Neuron (in vitro differentiated cells): ENCODE data around the gene P4HB.
"Not testable (repeated sequence)": the region's sequence is repeated elsewhere in the genome, so short reads cannot be mapped to it uniquely, and the experiment has no call there.

ENCODE experiments used
- H2AFZ ChIP-seq: one replicate; pipeline ENCODE4 v1.6.1; 2013; ENCODE audit warnings: low read depth, mild to moderate bottlenecking, inconsistent platforms, low read length, moderate library complexity
- H3K27me3 ChIP-seq: one replicate; pipeline ENCODE4 v1.6.1; 2013; ENCODE audit warnings: low read length; ENCODE audit not compliant: insufficient read depth
- H3K36me3 ChIP-seq: one replicate; pipeline ENCODE4 v1.6.1; 2013; ENCODE audit warnings: low read length; ENCODE audit not compliant: insufficient read depth
- H3K4me1 ChIP-seq: one replicate; pipeline ENCODE4 v1.6.1; 2013; ENCODE audit warnings: low read length; ENCODE audit not compliant: insufficient read depth
- H3K4me3 ChIP-seq: 2 replicates; pipeline ENCODE4 v1.5.1; 2013; ENCODE audit warnings: mild to moderate bottlenecking, low read length, moderate library complexity
- H3K9me3 ChIP-seq: one replicate; pipeline ENCODE4 v1.6.1; 2013; ENCODE audit warnings: low read length

Gene P4HB

DNA sequence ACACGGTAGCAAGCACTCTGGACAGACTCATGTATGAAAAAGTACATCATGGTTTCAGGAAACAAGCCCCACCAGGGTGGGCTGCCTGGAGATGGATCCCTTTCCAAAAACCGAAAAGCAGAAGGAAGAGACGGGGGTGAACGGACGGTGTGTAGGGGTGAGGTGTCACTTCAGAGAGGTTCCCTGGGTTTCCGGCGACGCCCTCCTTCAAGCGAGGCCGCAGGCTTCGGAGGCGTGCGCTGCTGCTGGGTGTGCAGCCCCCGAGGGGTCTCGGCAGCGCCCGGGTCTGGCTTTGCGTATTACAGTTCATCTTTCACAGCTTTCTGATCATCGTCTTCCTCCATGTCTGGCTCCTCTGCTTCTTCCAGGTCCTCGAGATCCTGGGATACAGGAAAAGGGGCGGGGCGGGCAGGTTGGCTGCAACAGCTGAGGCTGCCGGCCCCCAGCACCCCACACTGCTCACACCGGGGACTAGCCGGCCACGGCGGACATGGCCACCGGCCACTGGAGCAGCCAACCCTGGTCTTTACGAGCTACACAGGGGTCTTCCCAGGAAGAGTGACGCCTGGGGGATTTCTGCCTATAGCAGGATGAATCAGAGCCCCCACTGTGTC lies 16.5 kb downstream of the P4HB start:
- peaks cover 54% of the 10 kb centered on the region for H3K36me3 ChIP-seq

DNA sequence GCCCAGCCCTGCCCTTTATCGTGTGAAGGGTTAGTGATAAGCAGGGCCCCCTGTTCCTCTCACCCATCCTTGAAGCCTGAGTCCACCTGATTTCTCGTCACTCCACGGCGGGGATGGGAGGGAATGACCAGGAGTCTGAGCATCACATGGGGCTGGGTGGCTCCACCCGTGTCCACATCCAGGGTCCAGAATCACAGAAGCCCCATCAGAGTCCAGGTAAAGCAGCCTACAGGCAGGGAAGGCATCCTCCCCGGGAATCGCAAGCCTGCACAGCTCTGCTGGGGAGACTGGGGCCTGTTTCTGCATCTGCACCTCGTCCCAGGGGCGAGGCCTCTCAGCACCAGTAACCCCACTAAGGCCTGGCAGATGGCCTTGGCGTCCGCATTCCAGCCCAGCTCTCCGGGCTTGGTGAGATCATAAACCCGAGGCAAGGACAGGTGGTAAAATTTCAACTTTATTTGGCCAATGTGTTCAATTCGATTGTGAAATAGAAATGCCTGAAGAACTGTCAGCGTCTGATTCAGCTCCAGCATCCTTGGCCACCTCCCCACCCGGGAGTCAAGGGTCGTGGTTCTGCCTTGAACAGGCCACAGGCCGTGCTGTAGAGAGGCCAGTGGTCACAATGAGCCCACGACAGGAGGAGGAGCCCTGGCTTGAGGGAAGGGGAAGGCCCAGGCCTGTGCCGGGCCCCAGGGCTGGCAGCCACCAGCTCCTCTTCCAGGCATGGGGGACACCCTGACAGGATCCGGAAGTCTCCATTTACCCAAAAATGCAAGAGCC lies 17.4 kb downstream of the P4HB start:
- Histone ChIP-seq H3K4me1 (no peaks in the 10 kb centered on the region), H3K9me3 (no peaks in the 10 kb centered on the region), H3K27me3 (no peaks in the 10 kb centered on the region), H2AFZ (no peak overlapping the region), H3K36me3 (peaks cover 50% of the 10 kb centered on the region), H3K4me3 (no peak overlapping the region)

More for the DNA sequence above, 16.5 kb downstream of the P4HB start:
- no peaks in the 10 kb centered on the region for H3K4me1 ChIP-seq
- H2AFZ ChIP-seq: no peak overlapping the region
- H3K4me3 ChIP-seq: no peak overlapping the region
- no peaks in the 10 kb centered on the region for H3K27me3 ChIP-seq
- no peaks in the 10 kb centered on the region for H3K9me3 ChIP-seq

DNA sequence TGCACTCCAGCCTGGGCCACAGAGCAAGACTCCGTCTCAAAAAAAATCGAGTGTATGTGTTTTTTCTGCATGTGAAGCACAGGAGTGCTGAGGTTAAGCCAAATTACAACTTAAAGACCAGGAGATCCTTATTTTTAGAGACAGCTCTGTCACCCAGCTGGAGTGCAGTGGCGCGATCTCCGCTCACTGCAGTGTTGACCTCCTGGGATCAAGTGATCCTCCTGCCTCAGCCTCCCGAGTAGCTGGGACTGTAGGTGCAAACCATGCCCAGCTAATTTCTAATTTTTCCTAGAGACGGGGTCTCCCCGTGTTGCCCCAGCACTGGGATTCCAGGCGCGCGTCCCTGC lies 18.0 kb downstream of the P4HB start:
- Histone ChIP-seq H3K4me1 (no peaks in the 10 kb centered on the region), H3K27me3 (no peaks in the 10 kb centered on the region), H2AFZ (no peak overlapping the region), H3K36me3 (peaks cover 47% of the 10 kb centered on the region), H3K9me3 (no peaks in the 10 kb centered on the region), H3K4me3 (no peak overlapping the region)

DNA sequence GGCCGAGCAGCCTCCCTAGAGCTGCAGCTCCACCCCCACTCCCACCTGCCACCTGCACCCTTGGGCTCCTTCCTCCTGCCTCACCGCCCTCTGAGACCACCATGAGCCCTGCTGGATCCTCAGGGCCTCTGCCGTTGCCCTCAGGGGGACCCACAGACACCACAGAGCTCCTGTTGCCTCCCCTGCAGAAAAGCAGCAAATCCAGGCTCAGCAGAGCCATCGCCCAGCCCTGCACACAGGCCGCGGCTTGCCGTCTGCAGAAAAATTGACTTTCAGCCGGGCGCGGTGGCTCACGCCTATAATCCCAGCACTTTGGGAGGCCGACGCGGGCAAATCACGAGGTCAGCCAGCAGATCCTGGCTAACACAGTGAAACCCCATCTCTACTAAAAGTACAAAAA lies 18.5 kb downstream of the P4HB start:
- H2AFZ ChIP-seq: no peak overlapping the region
- no peaks in the 10 kb centered on the region for H3K27me3 ChIP-seq
- H3K9me3 ChIP-seq: no peaks in the 10 kb centered on the region

DNA sequence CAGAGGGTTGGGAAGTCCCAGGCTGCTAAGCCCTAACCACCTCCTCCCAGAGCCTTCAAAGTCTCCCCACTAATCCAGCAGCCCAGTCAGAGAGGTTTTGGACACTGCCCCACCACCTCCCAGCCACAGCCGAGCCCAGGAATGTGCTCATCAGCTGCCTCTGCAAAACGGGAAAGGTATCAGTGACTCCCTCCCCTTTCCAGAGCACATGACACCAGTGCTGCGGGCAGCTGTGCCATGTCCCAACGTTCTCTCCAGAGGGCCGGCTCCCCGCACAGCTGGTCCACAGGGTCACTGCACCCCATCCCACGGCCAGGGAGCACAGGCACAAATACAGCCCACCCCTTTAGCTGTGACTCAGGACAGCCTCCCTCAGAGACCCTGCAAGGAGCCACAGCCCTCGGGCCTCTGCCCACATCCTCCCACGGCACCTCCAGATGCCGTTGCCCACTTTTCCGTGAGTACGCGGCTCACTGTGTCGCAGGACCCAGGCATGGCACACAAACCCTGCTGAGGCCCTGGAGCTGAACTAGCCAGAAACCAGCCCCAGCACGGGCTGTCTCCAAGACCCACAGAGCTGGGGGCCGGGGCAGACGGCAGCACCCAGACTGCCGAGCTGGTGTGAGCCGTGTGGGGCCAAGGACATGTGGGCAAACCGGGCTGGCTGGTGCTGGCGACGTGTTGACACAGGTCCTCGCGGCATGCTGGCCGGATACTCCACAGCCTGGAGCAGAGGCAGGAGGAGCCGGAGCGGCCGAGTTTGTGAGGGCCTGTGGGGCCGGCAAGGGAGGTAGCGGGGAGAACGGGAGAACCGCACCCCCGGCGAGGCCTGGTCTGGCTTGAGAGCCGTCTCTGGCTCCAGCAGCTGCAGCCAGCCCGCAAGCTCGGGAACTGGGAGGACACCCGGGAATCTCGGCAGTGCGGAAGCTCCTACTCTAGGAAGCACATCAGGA lies 19.2 kb downstream of the P4HB start:
- no peak overlapping the region for H3K4me3 ChIP-seq
- no peaks in the 10 kb centered on the region for H3K27me3 ChIP-seq
- no peak overlapping the region for H2AFZ ChIP-seq
- H3K4me1 ChIP-seq: no peaks in the 10 kb centered on the region
- no peaks in the 10 kb centered on the region for H3K9me3 ChIP-seq
- peaks cover 35% of the 10 kb centered on the region for H3K36me3 ChIP-seq

More for the DNA sequence above, 18.5 kb downstream of the P4HB start:
- H3K4me3 ChIP-seq: no peak overlapping the region
- no peaks in the 10 kb centered on the region for H3K4me1 ChIP-seq
- peaks cover 42% of the 10 kb centered on the region for H3K36me3 ChIP-seq

DNA sequence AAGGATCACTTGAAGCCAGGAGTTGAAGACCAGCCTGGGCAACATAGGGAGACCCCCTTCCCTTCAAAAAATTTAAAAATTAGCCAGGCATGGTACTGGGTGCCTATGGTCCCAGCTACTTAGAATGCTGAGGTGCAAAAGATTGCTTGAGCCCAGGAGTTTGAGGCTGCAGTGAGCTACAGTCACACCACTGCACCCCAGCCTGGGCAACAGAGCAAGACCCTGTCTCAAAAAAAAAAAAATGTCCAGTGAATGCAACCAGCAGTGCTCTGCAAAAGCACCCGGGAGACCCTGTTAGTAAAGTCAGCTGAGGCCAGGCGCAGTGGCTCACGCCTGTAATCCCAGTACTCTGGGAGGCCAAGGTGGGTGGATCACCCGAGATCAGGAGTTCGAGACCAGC lies 20.3 kb downstream of the P4HB start:
- H2AFZ ChIP-seq, H3K4me3 ChIP-seq, H3K27me3 ChIP-seq, H3K9me3 ChIP-seq, H3K4me1 ChIP-seq: not testable (repeated sequence)
- H3K36me3 ChIP-seq: peaks cover 24% of the 10 kb centered on the region

DNA sequence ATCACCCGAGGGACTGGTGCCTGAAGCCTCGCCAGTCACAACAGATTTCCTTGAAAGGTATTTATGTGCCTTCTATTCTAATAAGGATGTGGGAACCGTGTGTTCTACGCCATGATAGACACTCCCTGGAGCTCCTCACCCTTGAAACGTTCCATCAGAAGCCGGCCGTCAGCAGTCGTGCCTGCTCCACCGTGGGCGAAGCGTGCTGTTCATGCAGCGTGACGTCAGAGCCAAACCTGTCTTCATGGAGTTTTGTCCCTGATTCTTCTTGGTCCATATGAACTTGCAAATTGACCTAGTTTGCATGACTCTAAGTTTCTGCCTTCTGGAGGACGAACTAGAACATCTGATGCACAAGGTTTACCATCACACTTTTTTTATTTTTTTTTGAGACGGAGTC lies 21.0 kb downstream of the P4HB start:
- H3K36me3 ChIP-seq: peaks cover 17% of the 10 kb centered on the region
- no peaks in the 10 kb centered on the region for H3K9me3 ChIP-seq
- H2AFZ ChIP-seq: no peak overlapping the region
- H3K27me3 ChIP-seq: no peaks in the 10 kb centered on the region
- no peak overlapping the region for H3K4me3 ChIP-seq
- H3K4me1 ChIP-seq: peaks cover 3% of the 10 kb centered on the region

DNA sequence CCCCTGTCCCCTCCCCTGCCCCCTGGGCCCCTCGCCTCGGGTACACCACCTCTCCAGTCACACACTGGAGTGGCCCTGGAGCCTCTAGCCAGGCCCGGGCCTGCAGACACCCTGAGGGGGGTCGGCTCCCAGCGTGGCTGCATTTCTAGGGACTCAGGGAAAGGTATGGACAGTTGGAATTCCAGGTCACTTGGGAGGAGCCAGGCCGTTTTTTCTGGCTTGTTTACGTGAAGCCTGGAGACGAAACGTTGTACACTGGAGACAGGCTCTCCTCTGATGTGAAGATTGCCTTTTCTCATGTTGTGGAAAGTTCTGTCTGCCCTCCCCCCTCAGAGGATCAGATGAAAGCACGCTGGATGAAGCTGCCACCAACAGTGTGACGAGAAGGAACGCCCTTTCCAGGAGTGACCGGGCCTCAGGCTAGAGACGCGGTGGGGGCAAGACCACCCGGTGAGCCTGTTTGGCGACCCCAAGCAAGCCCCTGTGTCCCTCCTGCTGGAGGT lies 21.5 kb downstream of the P4HB start:
- Histone ChIP-seq H3K27me3 (no peaks in the 10 kb centered on the region), H2AFZ (no peak overlapping the region), H3K9me3 (no peaks in the 10 kb centered on the region)

DNA sequence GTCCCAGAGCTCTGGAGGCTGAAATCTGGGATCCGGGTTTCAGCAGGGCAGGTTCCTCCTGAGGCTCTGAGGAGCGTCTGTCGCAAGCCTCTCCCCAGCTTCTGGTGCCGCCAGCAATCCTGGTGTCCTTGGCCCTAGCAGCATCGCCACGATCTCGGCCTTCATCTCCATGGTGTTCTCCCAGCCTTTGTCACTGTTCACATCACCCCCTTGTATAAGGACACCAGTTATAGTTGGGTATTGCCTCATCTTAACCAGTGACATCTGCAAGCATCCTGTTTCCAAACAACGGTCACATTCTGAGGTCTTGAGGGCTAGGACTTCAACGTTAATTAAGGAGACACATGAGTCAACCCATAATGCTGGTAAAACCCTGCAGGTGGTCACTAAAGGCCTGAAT lies 22.7 kb downstream of the P4HB start:
- Histone ChIP-seq H2AFZ (no peak overlapping the region), H3K9me3 (no peaks in the 10 kb centered on the region), H3K4me3 (no peak overlapping the region), H3K27me3 (no peaks in the 10 kb centered on the region), H3K36me3 (peaks cover 2% of the 10 kb centered on the region), H3K4me1 (peaks cover 3% of the 10 kb centered on the region)

More for the DNA sequence above, 21.5 kb downstream of the P4HB start:
- Histone ChIP-seq H3K4me1 (peaks cover 3% of the 10 kb centered on the region), H3K4me3 (no peak overlapping the region), H3K36me3 (peaks cover 12% of the 10 kb centered on the region)

DNA sequence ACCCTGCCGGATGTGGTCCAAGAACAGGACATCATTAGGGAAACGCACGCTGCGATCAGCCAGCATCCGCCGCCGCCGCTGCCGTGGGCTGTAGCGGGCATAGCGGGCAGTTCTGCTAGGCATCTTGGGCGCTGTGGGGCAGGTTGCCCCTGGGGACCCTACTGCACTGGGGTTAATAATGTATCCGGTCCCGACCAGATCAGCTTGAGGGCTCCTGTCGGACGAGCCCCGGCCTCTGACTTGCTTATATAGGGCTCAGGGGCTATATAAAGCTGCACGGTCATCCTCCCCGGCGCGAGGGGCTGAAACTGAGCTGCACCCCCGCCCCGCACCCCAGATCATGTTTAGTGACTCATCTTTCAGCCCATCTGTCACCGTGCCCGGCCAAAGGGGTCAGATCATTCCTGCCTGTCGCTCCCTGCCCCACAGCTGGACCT lies 25.5 kb downstream of the P4HB start, which contains the start of gene PPP1R27:
PPP1R27 (minus strand) TSS at position 220 of the 437 bp plus-strand sequence; CDS start at position 123, 97 bp downstream.
- H3K4me3 ChIP-seq: peak within 1 kb of the TSS; percentile 95
- H3K4me1 ChIP-seq: peaks cover 13% of the 10 kb centered on the region
- no peaks in the 10 kb centered on the region for H3K9me3 ChIP-seq
- no peak within 1 kb of the TSS for H2AFZ ChIP-seq
- H3K27me3 ChIP-seq: no peaks in the 10 kb centered on the region
- no peaks in the 10 kb centered on the region for H3K36me3 ChIP-seq

DNA sequence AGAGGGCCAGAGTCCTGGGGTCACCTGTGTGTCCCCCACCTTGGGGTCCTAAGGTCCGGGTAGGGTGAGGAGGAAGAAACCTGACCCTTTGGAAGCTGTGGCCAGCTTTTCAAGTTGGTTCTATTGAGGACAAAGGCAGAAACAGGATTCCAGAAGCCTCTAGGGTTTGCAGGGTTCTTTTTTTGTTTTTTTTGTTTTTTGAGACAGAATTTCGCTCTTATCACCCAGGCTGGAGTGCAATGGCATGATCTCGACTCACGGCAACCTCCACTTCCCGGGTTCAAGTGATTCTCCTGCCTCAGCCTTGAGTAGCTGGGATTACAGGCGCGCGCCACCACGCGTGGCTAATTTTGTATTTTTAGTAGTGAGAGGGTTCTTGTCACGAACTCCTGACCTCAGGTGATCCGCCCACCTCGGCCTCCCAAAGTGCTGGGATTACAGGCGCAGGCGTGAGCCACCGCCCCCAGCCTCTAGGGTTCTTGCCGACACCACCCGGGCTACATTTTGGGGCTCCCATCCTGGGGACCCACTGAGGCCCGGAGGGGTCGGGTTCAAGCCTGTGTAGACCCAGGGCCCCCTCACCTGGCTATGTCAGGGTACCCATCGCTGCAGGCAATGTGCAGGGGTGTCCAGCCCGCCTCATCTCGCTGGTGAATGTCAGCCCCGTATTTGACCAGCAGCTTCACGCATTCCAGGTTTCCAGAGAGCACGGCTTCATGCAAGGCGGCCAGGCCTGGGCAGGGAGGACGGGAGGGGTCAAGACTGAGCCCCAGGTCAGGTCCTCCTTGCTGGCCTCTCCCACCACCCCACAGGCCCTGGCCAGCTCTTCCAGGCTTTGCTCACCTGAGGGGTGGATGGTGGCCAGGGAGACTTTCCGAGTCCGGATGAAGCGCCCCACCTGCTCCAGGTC lies 26.2 kb downstream of the P4HB start:
- H2AFZ ChIP-seq: peak overlapping the region; percentile 38
- H3K27me3 ChIP-seq: no peaks in the 10 kb centered on the region
- peaks cover 13% of the 10 kb centered on the region for H3K4me1 ChIP-seq
- H3K36me3 ChIP-seq: no peaks in the 10 kb centered on the region
- peak overlapping the region; percentile 95 for H3K4me3 ChIP-seq
- H3K9me3 ChIP-seq: no peaks in the 10 kb centered on the region
